ENCODE data around the gene DNM3.

Gene DNM3

GRCh38 chr1:171877701-171878100, 36.4 kb downstream of the DNM3 start:
- no peak overlapping the region for H3K27ac ChIP-seq (ENCODE audit: low read depth, low read length)

GRCh38 chr1:171879556-171879955, 38.3 kb downstream of the DNM3 start:
- no peak overlapping the region for H3K4me3 ChIP-seq (ENCODE audit: low read length)
- H3K27ac ChIP-seq (ENCODE audit: low read depth, low read length), result no peak overlapping the region
- no peak overlapping the region for H3K4me2 ChIP-seq (ENCODE audit: low read length)
- no peaks in the 10 kb centered on the region for H3K36me3 ChIP-seq (ENCODE audit: control insufficient read depth, low read length)
- no peaks in the 10 kb centered on the region; the same call in 1 of the 2 replicates for H3K9me2 ChIP-seq (replicated peaks; ENCODE audit: control insufficient read depth, low read length)
- H3K27me3 ChIP-seq (ENCODE audit: control insufficient read depth, low read length), result peaks cover 5% of the 10 kb centered on the region
- no peaks in the 10 kb centered on the region for H3F3A ChIP-seq (ENCODE audit: control insufficient read depth, insufficient read depth)
- TF ChIP-seq EZH2phosphoT487 (IDR thresholded peaks at IDR 0.05; ENCODE audit: borderline replicate concordance, low read length) (no peak), CTCF (IDR thresholded peaks at IDR 0.05; ENCODE audit: low read depth, low read length, poor library complexity, severe bottlenecking) (no peak)
- no peaks in the 10 kb centered on the region for H3K79me2 ChIP-seq (ENCODE audit: control insufficient read depth, low read length)
- no peaks in the 10 kb centered on the region for H3K4me1 ChIP-seq (ENCODE audit: control insufficient read depth, low read length)
- H4K20me1 ChIP-seq (ENCODE audit: control insufficient read depth, insufficient read depth, low read depth, low read length), result no peaks in the 10 kb centered on the region
- H3K9me3 ChIP-seq (ENCODE audit: control insufficient read depth, insufficient read depth, low read length), result no peaks in the 10 kb centered on the region

More at GRCh38 chr1:171877701-171878100, 36.4 kb downstream of the DNM3 start:
- Histone ChIP-seq H3K4me2 (ENCODE audit: low read length) (no peak overlapping the region), H3K27me3 (ENCODE audit: control insufficient read depth, low read length) (peaks cover 5% of the 10 kb centered on the region), H3K4me1 (ENCODE audit: control insufficient read depth, low read length) (no peaks in the 10 kb centered on the region), H3K9me3 (ENCODE audit: control insufficient read depth, insufficient read depth, low read length) (no peaks in the 10 kb centered on the region), H3K79me2 (ENCODE audit: control insufficient read depth, low read length) (no peaks in the 10 kb centered on the region), H4K20me1 (ENCODE audit: control insufficient read depth, insufficient read depth, low read depth, low read length) (no peaks in the 10 kb centered on the region), H3K36me3 (ENCODE audit: control insufficient read depth, low read length) (no peaks in the 10 kb centered on the region), H3K4me3 (ENCODE audit: low read length) (no peak overlapping the region), H3F3A (ENCODE audit: control insufficient read depth, insufficient read depth) (no peaks in the 10 kb centered on the region), H3K9me2 (replicated peaks; ENCODE audit: control insufficient read depth, low read length) (no peaks in the 10 kb centered on the region; the same call in 1 of the 2 replicates)
- TF ChIP-seq EZH2phosphoT487 (IDR thresholded peaks at IDR 0.05; ENCODE audit: borderline replicate concordance, low read length), result no peak
- TF ChIP-seq CTCF (IDR thresholded peaks at IDR 0.05; ENCODE audit: low read depth, low read length, poor library complexity, severe bottlenecking), result no peak

- TF ChIP-seq EZH2phosphoT487 (IDR thresholded peaks at IDR 0.05; ENCODE audit: borderline replicate concordance, low read length), result no peak
- TF ChIP-seq CTCF (IDR thresholded peaks at IDR 0.05; ENCODE audit: low read depth, low read length, poor library complexity, severe bottlenecking), result no peak
- H3K79me2 ChIP-seq (ENCODE audit: control insufficient read depth, low read length), result no peaks in the 10 kb centered on the region
- no peaks in the 10 kb centered on the region for H3K4me1 ChIP-seq (ENCODE audit: control insufficient read depth, low read length)
- no peaks in the 10 kb centered on the region for H3F3A ChIP-seq (ENCODE audit: control insufficient read depth, insufficient read depth)
- H3K9me3 ChIP-seq (ENCODE audit: control insufficient read depth, insufficient read depth, low read length), result no peaks in the 10 kb centered on the region
- H4K20me1 ChIP-seq (ENCODE audit: control insufficient read depth, insufficient read depth, low read depth, low read length), result no peaks in the 10 kb centered on the region
- no peaks in the 10 kb centered on the region for H3K36me3 ChIP-seq (ENCODE audit: control insufficient read depth, low read length)
- H3K27ac ChIP-seq (ENCODE audit: low read depth, low read length), result no peak overlapping the region
- peaks cover 5% of the 10 kb centered on the region for H3K27me3 ChIP-seq (ENCODE audit: control insufficient read depth, low read length)
- H3K4me2 ChIP-seq (ENCODE audit: low read length), result no peak overlapping the region
- no peaks in the 10 kb centered on the region; the same call in 1 of the 2 replicates for H3K9me2 ChIP-seq (replicated peaks; ENCODE audit: control insufficient read depth, low read length)
- H3K4me3 ChIP-seq (ENCODE audit: low read length), result no peak overlapping the region
Observed at GRCh38 chr1:171881442-171881841, 40.1 kb downstream of the DNM3 start.

Data from DOHH2 (cell line).